ENCODE results near the gene VGLL4. TPM values are rescaled to one million over a fixed set of nuclear protein-coding genes. Genes with fewer than 3 reads are reported as not detected.
"Not testable (repeated sequence)": the region's sequence is repeated elsewhere in the genome, so short reads cannot be mapped to it uniquely, and the experiment has no call there.

The VGLL4 gene
- polyA plus RNA-seq, 3 donors, result 108 to 117 (median 109) TPM

- no peak for DNase-seq (ENCODE audit: extremely low read depth in 1 of 11, low read depth in 9 of 11, low spot score in 4 of 11)
These were observed 42.1 kb downstream of the VGLL4 start for GRCh38 chr3:11601446-11602238.

DNA sequence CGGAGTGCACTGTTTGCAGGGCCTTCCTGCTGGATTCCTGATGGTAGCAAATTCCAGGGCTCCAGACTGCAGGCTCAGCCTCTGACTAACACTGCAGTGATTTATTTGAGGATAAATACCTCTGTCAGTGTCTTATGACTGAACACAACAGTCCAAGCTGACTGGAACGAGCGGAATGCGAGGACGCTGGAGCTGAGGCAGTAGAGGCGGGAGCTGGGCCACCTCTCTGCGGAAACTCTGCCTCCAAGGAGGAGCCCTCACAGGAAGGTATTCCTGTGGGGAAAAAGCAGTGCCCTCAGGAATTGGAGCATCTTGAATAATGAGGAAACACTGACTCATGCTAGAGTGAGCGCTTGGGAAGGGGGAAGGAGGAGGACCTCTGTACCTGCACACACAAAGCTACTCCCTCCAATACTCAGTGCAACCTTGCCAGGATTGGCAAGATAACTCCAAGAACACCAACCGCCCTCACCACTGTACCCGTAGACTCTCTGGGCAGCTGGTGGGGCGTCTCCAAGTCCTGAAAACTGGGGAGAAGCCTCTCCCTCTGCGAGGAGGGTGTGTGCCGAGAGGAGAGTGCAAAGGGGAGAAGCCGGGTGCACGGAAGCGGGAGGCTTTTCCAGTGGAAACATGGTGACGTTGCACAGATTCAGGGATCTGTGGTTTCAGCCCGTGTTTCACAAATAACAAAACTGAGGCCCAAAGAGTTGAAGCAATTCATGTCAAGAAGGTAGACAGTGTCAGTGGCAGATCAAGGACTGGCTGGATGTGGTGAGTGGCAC is 43.0 kb downstream of the VGLL4 start:
- DNase-seq (ENCODE audit: extremely low read depth in 1 of 11, low read depth in 9 of 11, low spot score in 4 of 11), result peak in 9 of 11 donors; percentile 72 to 92 (median 83)

DNA sequence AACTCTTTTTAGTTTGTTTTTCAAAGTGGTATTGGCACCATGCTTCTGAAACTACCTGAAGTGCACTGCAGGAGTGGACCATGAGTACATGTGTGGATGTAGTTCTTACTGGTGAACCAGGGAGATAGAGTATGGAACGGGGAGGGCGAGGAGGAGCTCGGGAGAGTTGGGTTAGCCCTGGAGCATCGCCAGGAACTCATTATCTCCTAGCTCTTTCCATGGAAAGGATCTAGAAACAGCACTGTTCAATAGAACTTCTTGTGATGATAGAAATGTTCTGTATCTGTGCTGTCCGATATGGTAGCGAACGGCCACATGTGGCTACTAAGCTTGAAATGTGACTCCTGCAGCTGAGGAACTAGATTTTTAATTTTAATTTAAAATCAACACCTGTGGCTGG is 47.3 kb downstream of the VGLL4 start:
- DNase-seq (ENCODE audit: extremely low read depth in 1 of 11, low read depth in 9 of 11, low spot score in 4 of 11), result no peak

- DNase-seq (ENCODE audit: extremely low read depth in 1 of 11, low read depth in 9 of 11, low spot score in 4 of 11), result not testable (repeated sequence)
These were observed 48.7 kb downstream of the VGLL4 start for GRCh38 chr3:11595024-11595423.

GRCh38 chr3:11593318-11594034 is 50.2 kb downstream of the VGLL4 start:
- no peak for DNase-seq (ENCODE audit: extremely low read depth in 1 of 11, low read depth in 9 of 11, low spot score in 4 of 11)

DNA sequence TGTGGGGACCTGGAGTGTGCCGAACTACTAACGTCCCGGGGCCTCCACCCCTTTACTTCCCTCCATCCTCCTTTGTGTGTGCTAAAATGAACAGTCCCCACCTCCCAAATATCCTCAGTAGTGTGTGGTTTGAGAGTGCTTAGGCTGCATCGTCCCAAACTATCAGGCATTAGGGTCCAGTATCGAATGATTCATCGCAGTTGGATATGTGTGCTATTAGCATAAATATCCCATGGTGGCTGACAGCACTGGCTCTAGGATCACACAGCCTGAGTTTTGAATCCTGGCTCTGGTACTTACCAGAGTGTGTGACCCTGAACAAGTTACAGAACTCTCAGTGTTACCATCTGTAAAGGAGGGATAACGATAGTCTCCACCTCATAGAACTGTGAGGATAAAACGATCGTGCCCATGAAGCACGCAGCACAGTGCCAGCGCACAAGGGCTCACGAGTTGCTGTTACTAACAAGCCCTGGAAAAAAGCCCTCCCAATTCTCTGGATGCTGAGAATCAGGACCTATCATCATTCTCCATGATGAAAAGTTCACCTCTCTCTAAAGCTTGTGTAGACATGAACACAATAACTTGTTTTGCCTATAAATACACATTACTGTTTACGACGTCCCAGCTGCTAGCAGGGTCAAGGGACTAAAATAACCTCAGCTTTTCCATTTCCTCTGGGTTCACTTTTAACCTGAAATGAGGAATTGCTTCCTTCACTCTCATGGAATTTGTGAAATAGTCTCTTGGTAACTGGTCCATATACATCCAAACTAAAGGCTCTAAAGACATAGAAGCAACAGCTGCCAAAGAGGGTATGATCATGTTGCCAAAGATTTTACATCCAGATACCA is 51.0 kb downstream of the VGLL4 start:
- DNase-seq (ENCODE audit: extremely low read depth in 1 of 11, low read depth in 9 of 11, low spot score in 4 of 11), result no peak

GRCh38 chr3:11591391-11592282 is 52.1 kb downstream of the VGLL4 start:
- peak in 5 of 11 donors; percentile 43 to 78 (median 71) for DNase-seq (ENCODE audit: extremely low read depth in 1 of 11, low read depth in 9 of 11, low spot score in 4 of 11)

- DNase-seq (ENCODE audit: extremely low read depth in 1 of 11, low read depth in 9 of 11, low spot score in 4 of 11), result no peak
These were observed 52.7 kb downstream of the VGLL4 start for GRCh38 chr3:11591002-11591355.

DNA sequence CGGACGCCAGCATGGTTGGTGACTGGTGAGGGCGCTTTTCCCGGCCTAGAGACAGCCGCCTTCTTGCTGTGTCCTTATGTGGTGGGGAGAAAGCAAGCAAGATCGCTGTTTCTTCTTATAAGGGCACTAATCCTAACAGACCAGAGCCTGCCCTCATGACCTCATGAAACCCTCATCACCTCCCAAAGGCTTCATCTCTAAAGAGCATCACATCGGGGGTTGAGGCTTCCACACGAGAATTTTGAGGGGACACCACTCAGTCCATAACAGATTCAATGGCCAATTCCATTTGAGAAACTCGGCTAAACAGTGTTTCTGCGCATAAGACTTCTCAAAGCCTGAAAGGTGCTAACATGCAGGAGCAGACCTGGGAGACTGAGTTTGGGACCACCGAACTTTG is 54.0 kb downstream of the VGLL4 start:
- no peak for DNase-seq (ENCODE audit: extremely low read depth in 1 of 11, low read depth in 9 of 11, low spot score in 4 of 11)

- DNase-seq (ENCODE audit: extremely low read depth in 1 of 11, low read depth in 9 of 11, low spot score in 4 of 11), result no peak
These were observed 55.0 kb downstream of the VGLL4 start for GRCh38 chr3:11588755-11589154.

GRCh38 chr3:11588338-11588737 is 55.4 kb downstream of the VGLL4 start:
- no peak for DNase-seq (ENCODE audit: extremely low read depth in 1 of 11, low read depth in 9 of 11, low spot score in 4 of 11)

- DNase-seq (ENCODE audit: extremely low read depth in 1 of 11, low read depth in 9 of 11, low spot score in 4 of 11), result no peak
These were observed 55.9 kb downstream of the VGLL4 start for GRCh38 chr3:11587766-11588165.

DNA sequence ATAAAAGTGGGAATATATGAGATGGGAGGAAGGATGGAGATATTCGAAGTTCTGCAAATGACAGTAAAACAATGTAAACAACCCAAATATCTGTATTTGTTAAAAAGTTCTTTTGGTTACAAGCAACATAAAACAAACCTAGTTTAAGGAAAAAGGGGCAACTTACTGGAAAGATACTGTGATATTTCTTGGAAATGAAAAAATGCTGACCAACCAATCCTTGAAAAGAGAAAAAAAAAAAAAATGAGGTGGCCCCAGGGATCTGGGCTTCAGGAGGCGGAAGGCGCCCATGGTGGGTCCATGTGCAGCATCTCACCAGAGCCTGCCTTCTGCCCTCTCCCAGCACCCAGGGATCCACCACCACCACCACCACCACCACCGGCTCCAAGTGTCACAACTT is 59.1 kb downstream of the VGLL4 start:
- DNase-seq (ENCODE audit: extremely low read depth in 1 of 11, low read depth in 9 of 11, low spot score in 4 of 11), result no peak

DNA sequence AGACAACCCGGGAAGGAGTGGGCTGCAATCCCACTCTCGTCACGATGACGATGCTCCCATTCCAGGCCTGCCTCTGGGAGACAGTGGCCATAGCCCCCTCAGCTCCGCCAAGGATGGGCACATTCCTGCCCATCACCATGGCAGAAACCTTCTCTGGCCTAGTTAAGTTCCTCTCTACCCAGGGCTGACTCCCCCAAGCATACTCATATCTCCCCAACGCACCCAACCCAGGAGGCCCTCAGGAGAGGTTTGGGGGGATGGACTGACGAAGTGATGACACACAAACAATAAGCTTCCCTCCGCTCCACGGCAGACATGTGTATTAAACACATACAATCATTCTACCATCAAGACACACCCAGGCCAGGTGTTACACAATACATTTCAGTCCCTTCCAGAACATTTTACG is 60.1 kb downstream of the VGLL4 start:
- DNase-seq (ENCODE audit: extremely low read depth in 1 of 11, low read depth in 9 of 11, low spot score in 4 of 11), result no peak

DNA sequence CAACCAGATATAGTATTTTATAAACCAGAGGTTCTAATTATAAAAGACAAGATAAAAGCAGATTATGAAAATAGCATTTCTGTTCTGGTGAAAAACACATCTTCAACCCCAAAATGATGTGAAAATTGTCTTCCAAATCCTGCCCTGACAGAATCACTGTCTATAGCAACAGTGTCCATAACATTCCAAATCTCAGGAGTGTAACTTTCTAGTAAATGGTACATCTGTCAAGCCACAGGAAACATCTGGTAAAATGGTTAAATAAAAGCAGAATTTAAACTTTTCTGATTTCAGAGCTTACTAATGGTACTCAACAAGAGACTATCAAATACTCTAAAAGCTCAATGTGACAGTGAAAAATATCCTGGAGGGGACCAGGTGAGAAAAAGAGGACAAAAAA is 60.5 kb downstream of the VGLL4 start:
- DNase-seq (ENCODE audit: extremely low read depth in 1 of 11, low read depth in 9 of 11, low spot score in 4 of 11), result no peak

GRCh38 chr3:11582191-11582968 is 61.3 kb downstream of the VGLL4 start:
- peak in 9 of 11 donors; percentile 67 to 89 (median 75) for DNase-seq (ENCODE audit: extremely low read depth in 1 of 11, low read depth in 9 of 11, low spot score in 4 of 11)

Measured in renal cortex interstitium (tissue), 11 donors.